AG04449 (cell line): ENCODE measurements around the gene DUOXA1.

Experiments
- CTCF ChIA-PET: fragments of 350-600 bp; formaldehyde crosslinking; extraction: SDS; loops from one replicate; lab custom pipeline; 2021; ENCODE audit warnings: antibody characterized with exemption; lab: Yijun Ruan, JAX
- POLR2A ChIA-PET: fragments of 400-600, 350-600 bp; formaldehyde crosslinking; extraction: SDS; loops from one replicate; lab custom pipeline; 2020; ENCODE audit warnings: antibody characterized with exemption, inconsistent platforms; lab: Yijun Ruan, JAX
- DNase-seq: peaks from one replicate; pipeline ENCODE4 v3.0.0-alpha.2; 2010; ENCODE audit warnings: low read depth, low spot score
- H3K4me3 ChIP-seq: 2 replicates; pipeline ENCODE4 v1.5.1; 2011; ENCODE audit warnings: low read depth, mild to moderate bottlenecking, control low read depth, low read length
- CTCF ChIP-seq: IDR thresholded peaks from one replicate; pipeline ENCODE4 v1.5.1; 2011; ENCODE audit warnings: mild to moderate bottlenecking, moderate library complexity, low read length, control low read depth, inconsistent platforms; ENCODE audit not compliant: insufficient read depth; ENCODE audit errors: missing control alignments

DUOXA1 gene

GRCh38 chr15:45114751-45115085, 15.0 kb downstream of the DUOXA1 start:
- CTCF ChIA-PET, result interaction anchor here (2.0 to 2.8 kb wide), 2 partner anchors 10 to 12 kb away, joined by 7 to 15 read pairs; no protein-coding TSS in a partner anchor
- TF ChIP-seq CTCF, result no peak
- no peak for DNase-seq
- POLR2A ChIA-PET, result no interaction called here
- no peak overlapping the region for H3K4me3 ChIP-seq

GRCh38 chr15:45114076-45114750, 15.5 kb downstream of the DUOXA1 start, which contains the start of the genes DUOX2 and DUOXA2:
Gene DUOX2 (minus strand): TSS chr15:45114172. CDS start chr15:45113411, 761 bp downstream.
Gene DUOXA2 (plus strand): TSS chr15:45114326. CDS start chr15:45114606, 280 bp downstream.
- no peak for TF ChIP-seq CTCF
- CTCF ChIA-PET, result interaction anchor here (2.0 to 2.8 kb wide), 2 partner anchors 10 to 13 kb away, joined by 7 to 15 read pairs; no protein-coding TSS in a partner anchor
- no peak for DNase-seq
- no peak within 1 kb of the TSS for H3K4me3 ChIP-seq
- POLR2A ChIA-PET, result no interaction called here

GRCh38 chr15:45113380-45113990, 16.2 kb downstream of the DUOXA1 start:
- no peak for DNase-seq
- no peak overlapping the region for H3K4me3 ChIP-seq
- ChIA-PET POLR2A (interaction anchor here (0.5 kb wide), 1 partner anchor 375 kb away, joined by 3 read pairs; no protein-coding TSS in a partner anchor), CTCF (interaction anchor here (1.3 to 2.8 kb wide), 4 partner anchors 8 to 92 kb away, joined by 3 to 16 read pairs (median 11); no protein-coding TSS in a partner anchor)
- no peak for TF ChIP-seq CTCF

- CTCF ChIA-PET, result interaction anchor here (1.0 to 2.8 kb wide), 4 partner anchors 9 to 93 kb away, joined by 3 to 16 read pairs (median 9); no protein-coding TSS in a partner anchor
- no peak overlapping the region for H3K4me3 ChIP-seq
- DNase-seq, result no peak
Observed at GRCh38 chr15:45112591-45113379, 16.9 kb downstream of the DUOXA1 start.

GRCh38 chr15:45112143-45112590, 17.5 kb downstream of the DUOXA1 start:
- H3K4me3 ChIP-seq, result no peak overlapping the region
- ChIA-PET CTCF (interaction anchor here (1.0 to 2.7 kb wide), 2 partner anchors 9 to 15 kb away, joined by 3 to 16 read pairs; no protein-coding TSS in a partner anchor), POLR2A (no interaction called here)
- no peak for TF ChIP-seq CTCF
- DNase-seq, result no peak

More at GRCh38 chr15:45112591-45113379, 16.9 kb downstream of the DUOXA1 start:
- no peak for TF ChIP-seq CTCF
- POLR2A ChIA-PET, result interaction anchor here (0.5 kb wide), 1 partner anchor 375 kb away, joined by 3 read pairs; no protein-coding TSS in a partner anchor
